Hindlimb muscle (tissue), 1 donor: ENCODE measurements around the gene DNAJC22. TPM values are rescaled to one million over a fixed set of nuclear protein-coding genes. Genes with fewer than 3 reads are reported as not detected.
"Not testable (repeated sequence)": the region's sequence is repeated elsewhere in the genome, so short reads cannot be mapped to it uniquely, and the experiment has no call there.

Source experiments
- DNase-seq: peaks from one replicate; pipeline ENCODE4 v3.0.0-alpha.2; 2013
- polyA plus RNA-seq: library from polyadenylated mRNA; unstranded; fragments of 120-200 nt; gene quantifications from one replicate; pipeline ENCODE4 v1.2.1, GENCODE V29; 2013; ENCODE audit not compliant: insufficient read length

DNAJC22 gene
- 0.39 TPM for polyA plus RNA-seq

DNA sequence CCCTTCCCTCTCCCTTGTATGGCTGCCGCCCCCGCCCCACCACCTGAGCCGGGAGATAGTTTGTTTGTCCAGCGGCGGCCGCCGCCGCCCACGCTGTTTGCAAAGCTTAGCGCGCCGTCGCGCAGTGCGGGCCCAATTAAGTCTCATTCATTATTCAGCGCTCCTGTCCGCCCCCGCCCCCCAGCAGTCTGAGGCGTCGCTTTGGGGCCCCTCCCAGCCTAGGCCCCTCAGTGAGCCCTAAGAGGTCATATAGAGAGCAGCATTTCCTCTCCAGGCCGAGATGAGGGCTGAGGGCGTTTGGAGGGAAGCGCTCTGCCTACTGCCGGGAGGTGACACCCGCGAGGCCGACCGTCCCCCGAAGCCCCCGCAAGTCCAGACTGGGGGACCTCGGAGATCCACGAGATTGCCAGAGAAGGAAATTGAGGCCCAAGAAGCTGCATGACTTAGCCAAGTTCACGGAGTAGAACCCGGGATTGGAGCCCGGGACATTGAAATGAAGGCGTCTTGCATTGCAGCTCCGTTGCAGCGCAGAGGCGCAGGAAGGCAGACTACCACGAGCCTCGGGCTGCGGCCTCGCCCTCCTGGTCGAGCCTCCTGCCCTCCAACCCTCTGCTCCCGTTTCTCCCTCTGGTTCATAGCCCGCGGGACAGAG, at the start of gene DNAJC22:
Gene DNAJC22, plus strand, starts transcription at position 230 of the 652 bp plus-strand sequence. CDS start 1,985 bp downstream, outside the sequence.
- DNase-seq = no peak

DNA sequence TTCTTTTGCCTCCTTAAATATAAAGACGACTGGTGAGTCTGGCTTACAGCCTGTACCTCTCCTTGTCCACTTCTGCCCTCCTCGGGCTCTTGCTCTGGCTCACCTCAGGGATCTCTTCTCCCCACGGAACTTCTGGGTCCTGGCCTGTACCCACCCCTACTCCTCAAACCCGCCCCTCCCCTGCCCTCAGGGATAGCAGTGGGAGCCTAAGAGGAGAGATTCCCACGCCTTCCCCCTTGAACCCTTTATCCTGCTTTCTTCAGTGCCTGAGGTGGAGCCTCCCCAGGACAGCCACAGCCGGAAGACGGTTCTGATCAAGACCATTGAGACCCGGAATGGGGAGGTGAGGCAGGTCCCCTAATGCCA, 49.0 kb upstream of the DNAJC22 start:
- DNase-seq = no peak

DNA sequence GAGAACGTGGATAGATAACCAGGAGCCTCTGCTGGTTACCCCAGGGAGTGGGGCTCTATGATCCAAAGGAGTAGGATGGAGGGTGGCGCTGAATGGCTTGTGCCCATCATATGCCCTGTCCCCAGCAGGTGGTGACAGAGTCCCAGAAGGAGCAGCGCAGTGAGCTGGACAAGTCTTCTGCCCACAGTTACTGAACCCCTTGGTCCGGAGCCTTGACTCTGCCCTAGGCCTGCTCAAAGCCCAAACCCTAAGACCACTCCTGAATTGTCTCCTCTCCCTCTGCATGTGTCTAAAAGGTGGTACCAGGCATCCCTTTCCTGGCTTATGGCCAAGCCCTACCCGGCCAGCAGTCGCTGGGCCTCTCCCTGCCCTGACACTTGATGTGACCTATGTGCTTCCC, 48.5 kb upstream of the DNAJC22 start:
- no peak for DNase-seq

DNA sequence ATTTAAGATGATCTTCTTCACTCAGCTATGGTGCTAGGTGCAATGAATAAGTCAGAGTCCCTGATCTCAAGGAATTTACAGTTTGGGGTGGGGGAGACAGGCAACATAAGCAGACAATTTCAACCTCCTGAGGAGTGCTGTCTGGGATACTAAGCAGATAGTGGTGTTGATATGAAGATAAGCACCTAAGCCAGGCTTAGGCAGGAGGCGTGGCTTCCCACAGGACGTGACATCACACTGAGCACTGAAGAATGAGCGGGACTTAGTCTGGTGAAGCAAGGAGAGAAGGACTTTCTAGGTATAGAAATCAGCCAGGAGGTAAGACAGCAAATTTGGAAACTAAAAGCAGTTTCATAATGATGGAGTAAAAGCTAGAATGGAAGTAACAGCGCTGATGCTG, 44.9 kb upstream of the DNAJC22 start:
- no peak for DNase-seq

DNA sequence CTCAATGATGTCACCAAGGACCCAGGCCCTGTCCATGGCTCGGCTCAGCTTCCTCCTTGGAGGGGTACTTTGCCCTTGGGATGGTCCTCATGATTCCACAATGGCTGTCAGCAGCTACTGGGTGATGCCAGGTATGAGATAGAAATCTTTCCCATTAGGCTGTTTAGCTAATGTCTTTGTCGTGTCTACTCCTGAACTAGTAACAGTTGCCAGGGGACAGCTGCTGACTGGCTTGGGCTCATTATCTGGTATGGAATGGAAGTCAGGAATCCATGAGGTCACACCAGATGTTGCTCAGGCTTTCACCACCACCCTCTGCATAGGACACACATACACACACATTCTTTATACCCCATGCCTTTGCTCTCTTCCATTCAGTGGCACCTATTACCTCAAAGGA, 42.5 kb upstream of the DNAJC22 start:
- no peak for DNase-seq

DNA sequence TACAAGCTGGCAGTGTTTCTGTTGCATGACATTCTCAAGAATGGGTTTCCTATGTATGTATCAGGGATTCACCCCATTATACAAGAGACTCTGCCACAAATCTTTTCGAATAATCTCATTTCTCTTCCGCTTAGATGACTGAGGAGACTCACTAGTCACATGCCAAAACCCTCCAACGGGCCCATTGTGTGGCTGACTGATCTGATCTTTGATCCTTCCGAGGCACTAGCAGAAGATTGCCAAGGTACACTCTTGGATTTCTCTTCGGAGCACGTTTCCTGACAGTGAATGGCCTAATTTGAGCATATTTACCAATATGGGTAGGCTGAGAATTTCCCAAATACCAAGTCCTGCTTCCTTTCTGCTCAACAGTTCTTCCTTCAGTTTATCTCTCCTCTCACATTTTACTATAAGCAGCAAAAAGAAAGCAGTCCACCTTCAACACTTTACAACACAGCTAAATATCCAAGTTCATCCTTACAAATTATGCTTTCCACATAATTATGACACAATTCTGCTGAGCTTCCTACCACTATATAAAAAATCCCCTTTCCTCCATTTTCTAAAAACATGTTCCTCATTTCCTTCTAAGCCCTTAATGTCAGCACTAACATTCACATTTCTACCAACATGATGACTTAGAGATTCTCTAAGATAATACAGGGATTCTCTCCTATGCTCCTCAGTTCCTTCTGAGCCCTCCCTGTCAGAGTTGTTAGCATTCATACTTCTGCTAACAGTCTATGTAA, 40.8 kb upstream of the DNAJC22 start:
- DNase-seq = no peak

DNA sequence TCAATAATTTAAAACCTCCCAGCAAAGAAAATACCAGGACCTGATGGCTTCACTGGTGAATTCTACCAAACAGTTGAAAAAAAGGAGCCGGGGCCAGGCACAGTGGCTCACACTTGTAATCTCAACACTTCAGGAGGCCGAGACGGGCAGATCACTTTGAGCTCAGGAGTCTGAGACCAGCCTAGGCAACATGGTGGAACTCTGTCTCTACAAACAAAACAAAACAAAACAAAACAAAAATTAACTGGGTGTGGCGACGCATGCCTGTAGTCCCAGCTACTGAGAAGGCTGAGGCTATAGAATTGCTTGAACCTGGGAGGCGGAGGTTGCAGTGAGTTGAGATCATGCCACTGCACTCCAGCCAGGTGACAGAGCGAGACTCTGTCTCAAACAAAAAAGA, 37.3 kb upstream of the DNAJC22 start:
- DNase-seq = no peak

DNA sequence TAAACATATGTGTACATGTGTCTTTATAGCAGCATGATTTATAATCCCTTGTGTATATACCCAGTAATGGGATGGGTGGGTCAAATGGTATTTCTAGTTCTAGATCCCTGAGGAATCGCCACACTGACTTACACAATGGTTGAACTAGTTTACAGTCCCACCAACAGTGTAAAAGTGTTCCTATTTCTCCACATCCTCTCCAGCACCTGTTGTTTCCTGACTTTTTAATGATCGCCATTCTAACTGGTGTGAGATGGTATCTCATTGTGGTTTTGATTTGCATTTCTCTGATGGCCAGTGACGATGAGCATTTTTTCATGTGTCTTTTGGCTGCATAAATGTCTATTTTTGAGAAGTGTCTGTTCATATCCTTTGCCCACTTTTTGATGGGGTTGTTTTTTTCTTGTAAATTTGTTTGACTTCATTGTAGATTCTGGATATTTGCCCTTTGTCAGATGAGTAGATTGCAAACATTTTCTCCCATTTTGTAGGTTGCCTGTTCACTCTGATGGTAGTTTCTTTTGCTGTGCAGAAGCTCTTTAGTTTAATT, 36.2 kb upstream of the DNAJC22 start:
- DNase-seq = not testable (repeated sequence)

DNA sequence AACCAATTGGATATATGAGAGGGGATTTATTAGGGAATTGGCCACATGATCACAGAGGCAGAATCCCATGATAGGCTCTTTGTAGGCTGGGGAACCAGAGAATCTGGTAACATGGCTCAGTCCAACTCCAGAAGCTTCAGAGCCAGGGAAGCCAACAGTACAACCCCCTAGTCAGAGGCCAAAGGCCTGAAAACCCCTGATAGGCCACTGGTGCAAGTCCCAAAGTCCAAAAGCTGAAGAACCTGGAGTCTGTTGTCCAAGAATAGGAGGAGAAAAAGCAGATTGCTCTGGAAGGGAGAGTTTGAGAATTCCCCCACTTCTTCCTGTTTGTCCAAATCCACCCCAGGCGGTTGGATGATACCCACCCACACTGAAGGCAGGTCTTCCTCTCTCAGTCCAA, 31.9 kb upstream of the DNAJC22 start:
- no peak for DNase-seq

DNA sequence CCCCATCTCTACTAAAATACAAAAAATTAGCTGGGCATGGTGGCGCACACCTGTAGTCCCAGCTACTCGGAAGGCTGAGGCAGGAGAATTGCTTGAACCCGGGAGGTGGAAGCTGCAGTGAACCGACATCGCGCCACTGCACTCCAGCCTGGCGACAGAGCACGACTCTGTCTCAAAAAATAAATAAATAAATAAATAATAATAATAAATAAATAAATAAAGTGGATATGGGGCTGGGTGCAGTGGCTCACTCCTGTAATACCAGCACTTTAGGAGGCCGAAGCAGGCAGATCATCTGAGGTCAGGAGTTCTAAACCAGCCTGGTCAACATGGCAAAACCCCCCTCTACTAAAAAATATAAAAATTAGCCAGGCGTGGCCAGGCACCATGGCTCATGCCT, 29.6 kb upstream of the DNAJC22 start:
- DNase-seq = not testable (repeated sequence)

DNA sequence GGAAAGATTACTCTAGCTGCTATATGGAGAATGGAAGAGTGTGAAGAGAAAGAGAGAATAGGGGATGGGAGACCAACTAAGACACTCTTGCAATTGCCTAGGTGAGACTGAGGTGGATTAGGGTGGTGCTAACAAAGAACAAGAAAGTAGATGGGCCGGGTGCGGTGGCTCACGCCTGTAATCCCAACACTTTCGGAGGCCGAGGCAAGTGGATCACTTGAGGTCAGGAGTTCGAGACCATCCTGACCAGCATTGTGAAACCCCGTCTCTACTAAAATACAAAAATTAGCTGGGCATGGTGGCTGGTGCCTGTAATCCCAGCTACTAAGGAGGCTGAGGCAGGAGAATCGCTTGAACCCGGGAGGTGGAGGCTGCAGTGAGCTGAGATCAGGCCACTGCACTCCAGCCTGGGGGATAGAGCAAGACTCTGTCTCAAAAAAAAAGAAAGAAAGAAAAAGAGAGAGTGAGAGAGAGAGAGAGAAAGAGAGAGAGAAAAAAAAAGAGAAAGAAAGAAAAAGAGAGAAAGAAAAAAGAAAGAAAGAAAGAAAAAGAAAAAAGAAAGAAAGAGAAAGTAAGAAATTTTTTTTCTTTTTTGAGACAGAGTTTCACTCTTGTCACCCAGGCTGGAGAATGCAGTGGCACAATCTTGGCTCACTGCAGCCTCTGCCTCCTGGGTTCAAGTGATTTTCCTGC, 26.1 kb upstream of the DNAJC22 start:
- DNase-seq = not testable (repeated sequence)

DNA sequence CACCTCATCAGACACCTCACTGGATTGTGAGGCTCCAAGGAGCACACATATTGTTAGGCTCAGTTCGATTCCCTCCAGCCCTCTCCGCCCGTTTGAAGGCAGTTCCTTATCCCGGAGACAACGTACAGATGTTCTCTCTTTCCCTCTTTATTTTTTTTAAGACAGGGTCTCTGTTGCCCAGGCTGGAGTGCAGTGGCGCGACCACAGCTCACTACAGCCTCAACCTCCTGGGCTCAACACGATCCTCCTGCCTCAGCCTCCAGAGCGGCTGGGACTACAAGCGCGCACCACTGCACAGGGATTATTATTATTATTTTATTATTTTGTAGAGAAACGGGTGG, 24.4 kb upstream of the DNAJC22 start:
- no peak for DNase-seq

DNA sequence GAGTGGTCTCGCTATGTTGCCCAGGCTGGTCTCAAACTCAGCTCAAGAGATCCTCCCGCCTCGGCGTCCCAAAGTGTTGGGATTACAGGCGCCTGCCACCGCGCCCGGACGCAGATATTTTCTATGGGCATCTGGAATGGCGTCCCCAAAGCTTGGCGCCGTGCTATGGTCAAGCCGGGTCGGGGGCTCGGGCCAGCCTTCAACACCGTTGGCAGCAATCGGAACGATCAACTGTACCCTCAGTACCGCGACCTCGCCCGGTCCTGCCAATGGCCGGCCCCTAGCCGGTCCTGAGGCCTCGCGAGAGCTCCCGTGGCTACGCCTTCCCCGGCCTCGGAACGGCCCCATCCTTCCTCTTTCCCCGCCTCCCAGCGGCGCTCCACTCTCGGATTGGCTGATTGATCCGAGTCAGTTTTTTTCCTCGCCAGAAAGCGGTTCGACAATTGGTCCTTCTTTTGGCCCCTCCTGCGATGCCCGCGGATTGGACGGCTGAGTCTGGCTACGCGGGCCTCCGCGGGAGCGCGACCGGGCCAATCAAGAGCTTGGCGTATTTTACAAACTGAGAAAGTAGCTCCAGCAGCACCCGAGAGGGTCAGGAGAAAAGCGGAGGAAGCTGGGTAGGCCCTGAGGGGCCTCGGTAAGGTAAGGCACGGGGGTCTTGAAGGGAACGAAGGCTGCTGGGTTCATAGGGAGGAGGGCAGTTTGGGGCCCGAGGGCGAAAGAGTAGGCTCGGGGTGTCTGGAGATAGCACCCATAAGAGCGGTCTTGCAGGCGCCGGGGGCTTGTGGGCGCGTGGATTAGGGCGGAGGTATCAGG, 23.8 kb upstream of the DNAJC22 start, which contains the start of gene TROAP:
Gene TROAP, plus strand, starts transcription at position 548 of the 816 bp plus-strand sequence. CDS start 354 bp downstream, outside the sequence.
- DNase-seq = peak; percentile 98

DNA sequence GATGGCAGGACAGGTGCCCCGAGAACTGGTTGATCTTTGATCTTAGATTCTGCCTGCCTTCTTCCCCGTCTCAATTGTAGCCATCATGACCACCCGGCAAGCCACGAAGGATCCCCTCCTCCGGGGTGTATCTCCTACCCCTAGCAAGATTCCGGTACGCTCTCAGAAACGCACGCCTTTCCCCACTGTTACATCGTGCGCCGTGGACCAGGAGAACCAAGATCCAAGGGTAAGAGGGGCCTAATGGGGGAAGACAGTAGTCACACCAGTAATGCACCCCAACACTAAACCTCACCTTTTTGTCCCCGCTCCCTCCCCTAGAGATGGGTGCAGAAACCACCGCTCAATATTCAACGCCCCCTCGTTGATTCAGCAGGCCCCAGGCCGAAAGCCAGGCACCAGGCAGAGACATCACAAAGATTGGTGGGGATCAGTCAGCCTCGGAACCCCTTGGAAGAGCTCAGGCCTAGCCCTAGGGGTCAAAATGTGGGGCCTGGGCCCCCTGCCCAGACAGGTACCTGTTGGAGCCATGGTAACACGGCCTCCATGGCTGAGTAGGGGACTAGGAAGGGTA, 23.1 kb upstream of the DNAJC22 start:
- DNase-seq = no peak

DNA sequence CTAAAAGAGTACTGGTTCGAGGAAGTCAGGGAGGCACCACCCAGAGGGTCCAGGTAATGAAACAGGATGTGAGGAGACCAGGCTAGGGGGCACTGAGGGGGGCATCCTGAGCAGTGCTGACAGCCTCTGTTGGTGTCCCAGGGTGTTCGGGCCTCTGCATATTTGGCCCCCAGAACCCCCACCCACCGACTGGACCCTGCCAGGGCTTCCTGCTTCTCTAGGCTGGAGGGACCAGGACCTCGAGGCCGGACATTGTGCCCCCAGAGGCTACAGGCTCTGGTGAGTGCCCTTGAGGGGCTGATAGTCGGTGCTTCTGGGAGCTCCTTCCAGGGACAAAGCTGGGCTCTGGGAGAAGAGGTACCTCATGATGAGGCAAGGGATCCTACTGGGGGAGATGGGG, 21.1 kb upstream of the DNAJC22 start:
- no peak for DNase-seq

DNA sequence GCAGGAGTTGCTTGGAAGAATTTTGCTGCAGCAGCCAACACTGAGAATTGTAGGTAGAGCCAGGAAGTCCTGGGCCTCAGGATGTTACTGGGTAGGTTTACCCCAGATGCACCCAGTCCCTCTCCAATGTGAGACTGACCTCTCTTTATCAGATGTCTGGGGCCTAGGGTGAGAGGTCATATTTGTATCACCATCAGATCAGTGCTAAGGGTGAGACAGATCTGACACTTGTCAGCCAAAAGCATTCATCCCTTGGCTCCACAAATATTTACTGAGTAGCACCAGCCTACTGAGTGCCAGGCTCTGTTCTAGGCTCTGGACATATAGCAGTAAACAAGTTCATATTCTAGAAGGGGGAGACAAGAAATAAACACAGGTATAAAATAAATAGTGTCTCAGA, 19.3 kb upstream of the DNAJC22 start:
- DNase-seq = no peak

DNA sequence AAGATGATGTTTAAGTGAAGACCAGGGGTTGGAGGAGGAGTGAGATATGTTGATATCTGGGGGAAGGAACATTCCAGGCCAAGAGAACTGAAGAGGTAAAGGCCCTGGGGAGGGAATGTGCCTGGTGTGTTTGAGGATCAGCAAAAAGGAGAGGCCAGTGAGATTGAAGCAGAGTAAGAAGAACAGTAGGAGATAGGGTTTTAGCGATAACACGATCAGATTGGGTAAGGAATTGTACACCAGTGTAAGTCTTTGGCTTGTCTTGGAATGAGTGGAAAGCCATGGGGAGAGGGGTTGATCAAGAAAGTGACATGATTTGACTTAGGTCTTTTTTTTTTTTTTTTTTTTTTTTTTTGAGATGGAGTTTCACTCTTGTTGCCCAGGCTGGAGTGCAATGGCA, 18.8 kb upstream of the DNAJC22 start:
- no peak for DNase-seq

DNA sequence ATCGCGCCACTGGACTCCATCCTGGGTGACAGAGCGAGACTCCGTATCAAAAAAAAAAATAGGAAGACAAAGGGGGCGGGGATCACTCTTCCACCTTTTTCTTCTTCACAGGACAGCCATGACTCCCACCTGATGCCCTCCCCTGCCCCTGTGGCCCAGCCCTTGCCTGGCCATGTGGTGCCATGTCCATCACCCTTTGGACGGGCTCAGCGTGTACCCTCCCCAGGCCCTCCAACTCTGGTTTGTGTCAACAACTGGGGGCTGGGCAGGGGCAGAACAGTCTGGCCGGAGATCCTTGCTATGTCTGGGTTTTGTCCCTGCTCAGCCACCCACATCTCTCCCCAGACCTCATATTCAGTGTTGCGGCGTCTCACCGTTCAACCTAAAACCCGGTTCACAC, 17.9 kb upstream of the DNAJC22 start:
- no peak for DNase-seq

DNA sequence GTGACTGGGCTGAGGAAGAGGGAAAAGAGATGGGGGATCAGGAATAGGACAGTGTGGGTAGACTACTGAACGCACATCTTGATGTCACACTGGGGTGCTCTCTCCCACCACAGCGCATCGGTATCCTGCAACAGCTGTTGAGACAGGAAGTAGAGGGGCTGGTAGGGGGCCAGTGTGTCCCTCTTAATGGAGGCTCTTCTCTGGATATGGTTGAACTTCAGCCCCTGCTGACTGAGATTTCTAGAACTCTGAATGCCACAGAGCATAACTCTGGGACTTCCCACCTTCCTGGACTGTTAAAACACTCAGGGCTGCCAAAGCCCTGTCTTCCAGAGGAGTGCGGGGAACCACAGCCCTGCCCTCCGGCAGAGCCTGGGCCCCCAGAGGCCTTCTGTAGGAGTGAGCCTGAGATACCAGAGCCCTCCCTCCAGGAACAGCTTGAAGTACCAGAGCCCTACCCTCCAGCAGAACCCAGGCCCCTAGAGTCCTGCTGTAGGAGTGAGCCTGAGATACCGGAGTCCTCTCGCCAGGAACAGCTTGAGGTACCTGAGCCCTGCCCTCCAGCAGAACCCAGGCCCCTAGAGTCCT, 16.6 kb upstream of the DNAJC22 start:
- no peak for DNase-seq

DNA sequence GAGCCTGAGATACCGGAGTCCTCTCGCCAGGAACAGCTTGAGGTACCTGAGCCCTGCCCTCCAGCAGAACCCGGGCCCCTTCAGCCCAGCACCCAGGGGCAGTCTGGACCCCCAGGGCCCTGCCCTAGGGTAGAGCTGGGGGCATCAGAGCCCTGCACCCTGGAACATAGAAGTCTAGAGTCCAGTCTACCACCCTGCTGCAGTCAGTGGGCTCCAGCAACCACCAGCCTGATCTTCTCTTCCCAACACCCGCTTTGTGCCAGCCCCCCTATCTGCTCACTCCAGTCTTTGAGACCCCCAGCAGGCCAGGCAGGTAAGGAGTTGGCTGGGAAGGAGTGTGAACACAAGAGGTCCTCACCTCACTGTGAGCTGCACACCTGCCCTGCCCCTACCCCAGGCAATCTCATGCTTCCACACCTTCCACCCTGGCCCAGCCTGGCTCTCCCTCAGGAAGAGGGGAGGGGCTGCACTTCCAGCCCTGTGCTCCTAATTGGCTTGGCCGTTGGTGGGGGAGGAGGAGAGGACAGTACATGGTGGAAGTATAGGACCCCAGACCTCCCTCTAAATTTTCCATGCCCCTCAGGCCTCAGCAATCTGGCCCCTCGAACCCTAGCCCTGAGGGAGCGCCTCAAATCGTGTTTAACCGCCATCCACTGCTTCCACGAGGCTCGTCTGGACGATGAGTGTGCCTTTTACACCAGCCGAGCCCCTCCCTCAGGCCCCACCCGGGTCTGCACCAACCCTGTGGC, 15.9 kb upstream of the DNAJC22 start:
- no peak for DNase-seq
